UCSD-AML1 (cell line): Measurements from ENCODE around the gene IGF2R.
"Not testable (repeated sequence)": the region's sequence is repeated elsewhere in the genome, so short reads cannot be mapped to it uniquely, and the experiment has no call there.

Experiments
- DNase-seq: peaks from one replicate; lab custom pipeline; 2025; ENCODE audit not compliant: unreplicated experiment; lab: John Stamatoyannopoulos, UW

The IGF2R gene

GRCh38 chr6:160071805-160072690 lies 103.2 kb downstream of the IGF2R start:
- DNase-seq = peak; percentile 20

GRCh38 chr6:160073272-160073671 lies 104.4 kb downstream of the IGF2R start:
- DNase-seq = no peak

- no peak for DNase-seq
Observed at GRCh38 chr6:160076009-160076408, 107.1 kb downstream of the IGF2R start.

GRCh38 chr6:160077024-160077423 lies 108.1 kb downstream of the IGF2R start:
- no peak for DNase-seq

GRCh38 chr6:160077526-160077925 lies 108.6 kb downstream of the IGF2R start:
- no peak for DNase-seq

- no peak for DNase-seq
Observed at GRCh38 chr6:160078883-160079685, 110.2 kb downstream of the IGF2R start.

GRCh38 chr6:160079686-160080043 lies 110.8 kb downstream of the IGF2R start:
- DNase-seq = no peak

GRCh38 chr6:160080097-160080496 lies 111.2 kb downstream of the IGF2R start:
- DNase-seq = no peak

- DNase-seq = no peak
Observed at GRCh38 chr6:160081398-160081797, 112.5 kb downstream of the IGF2R start.

- no peak for DNase-seq
Observed at GRCh38 chr6:160082627-160083026, 113.7 kb downstream of the IGF2R start.

GRCh38 chr6:160084198-160084776 lies 115.4 kb downstream of the IGF2R start:
- no peak for DNase-seq

- DNase-seq = no peak
Observed at GRCh38 chr6:160085226-160085625, 116.3 kb downstream of the IGF2R start.

GRCh38 chr6:160085713-160086505 lies 117.0 kb downstream of the IGF2R start:
- DNase-seq = no peak

GRCh38 chr6:160086754-160087153 lies 117.9 kb downstream of the IGF2R start:
- DNase-seq = no peak

- peak; percentile 17 for DNase-seq
Observed at GRCh38 chr6:160088069-160088783, 119.3 kb downstream of the IGF2R start.

GRCh38 chr6:160088784-160089533 lies 120.1 kb downstream of the IGF2R start:
- DNase-seq = no peak

- no peak for DNase-seq
Observed at GRCh38 chr6:160089534-160089897, 120.6 kb downstream of the IGF2R start.

GRCh38 chr6:160090442-160091239 lies 121.8 kb downstream of the IGF2R start:
- not testable (repeated sequence) for DNase-seq

GRCh38 chr6:160092176-160092575 lies 123.3 kb downstream of the IGF2R start:
- not testable (repeated sequence) for DNase-seq
